HCT116 (cell line): ENCODE results near the gene NACC2.

Experiments
- ATF3 ChIP-seq: IDR thresholded peaks from 2 replicates; pipeline ENCODE4 v1.6.1; 2012
- CTCF ChIP-seq, 3 experiments: fragments of 200-600 bp in 1 of 3; sonication (generic) in 1 of 3; IDR thresholded peaks in 2 of 3; conservative IDR thresholded peaks in 1 of 3; 2 replicates each; pipeline ENCODE4 v1.5.1; 2012 to 2017; ENCODE audit warnings: low read depth in 2 of 3, low read length in 2 of 3, antibody characterized with exemption in 1 of 3, borderline replicate concordance in 1 of 3, control low read depth in 1 of 3, mild to moderate bottlenecking in 1 of 3, mixed read lengths in 1 of 3, mixed run types in 1 of 3, moderate library complexity in 1 of 3; ENCODE audit not compliant: insufficient read depth in 1 of 3
- EGR1 ChIP-seq: IDR thresholded peaks from 2 replicates; pipeline ENCODE4 v1.6.1; 2012; ENCODE audit warnings: low read depth
- EZH2phosphoT487 ChIP-seq: fragments of 200-600 bp; IDR thresholded peaks from 2 replicates; pipeline ENCODE4 v1.6.1; 2018; ENCODE audit warnings: antibody characterized with exemption, borderline replicate concordance
- FOSL1 ChIP-seq: IDR thresholded peaks from 2 replicates; pipeline ENCODE4 v1.6.1; 2012; ENCODE audit warnings: low read depth
- JUND ChIP-seq: IDR thresholded peaks from 2 replicates; pipeline ENCODE4 v1.6.1; 2012
- POLR2A ChIP-seq: IDR thresholded peaks from 2 replicates; pipeline ENCODE4 v1.7.0; 2011; ENCODE audit warnings: borderline replicate concordance; ENCODE audit not compliant: insufficient read depth, insufficient read length; ENCODE audit errors: extremely low read depth
- POLR2AphosphoS5 ChIP-seq: IDR thresholded peaks from 2 replicates; pipeline ENCODE4 v1.6.1; 2011; ENCODE audit warnings: mild to moderate bottlenecking, low read depth, low read length, moderate library complexity
- RAD21 ChIP-seq: IDR thresholded peaks from 2 replicates; pipeline ENCODE4 v1.6.1; 2012; ENCODE audit warnings: low read depth, mild to moderate bottlenecking
- REST ChIP-seq: IDR thresholded peaks from 2 replicates; pipeline ENCODE4 v1.6.1; 2012; ENCODE audit warnings: low read depth
- ZBTB33 ChIP-seq: IDR thresholded peaks from 2 replicates; pipeline ENCODE4 v1.6.1; 2011; ENCODE audit warnings: mild to moderate bottlenecking, low read length, moderate library complexity; ENCODE audit not compliant: insufficient replicate concordance; ENCODE audit errors: extremely low read depth
- ZNF274 ChIP-seq: fragments of 200-500 bp; sonication (Bioruptor generic); IDR thresholded peaks from 2 replicates; pipeline ENCODE4 v1.6.1; 2014; ENCODE audit warnings: mild to moderate bottlenecking, low read depth, low read length, inconsistent platforms
- TF ChIP-seq, protein P1 (sequence below): IDR thresholded peaks from 2 replicates; pipeline ENCODE4 v1.6.1; 2012

- TF ChIP-seq CTCF (IDR thresholded peaks at IDR 0.05 in 2 of 3, conservative IDR thresholded peaks at IDR 0.05 in 1 of 3; ENCODE audit: borderline replicate concordance in 1 of 3, insufficient read depth in 1 of 3, low read depth in 2 of 3, low read length in 2 of 3) (no peak), ZBTB33 (no peak), POLR2AphosphoS5 (no peak; the same call in 1 of the 2 replicates), ATF3 (no peak), POLR2A (no peak), EZH2phosphoT487 (no peak), EGR1 (no peak), ZNF274 (no peak), FOSL1 (no peak), JUND (no peak), RAD21 (no peak), REST (no peak)
- TF ChIP-seq, protein P1, sequence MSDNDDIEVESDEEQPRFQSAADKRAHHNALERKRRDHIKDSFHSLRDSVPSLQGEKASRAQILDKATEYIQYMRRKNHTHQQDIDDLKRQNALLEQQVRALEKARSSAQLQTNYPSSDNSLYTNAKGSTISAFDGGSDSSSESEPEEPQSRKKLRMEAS: no peak
These were observed 1.6 kb downstream of the NACC2 start for GRCh38 chr9:136093346-136093986.
